VCaP (cell line): Measurements from ENCODE around the gene NUP58.
A peak's percentile ranks its signal among the peaks of the same experiment; 100 is the strongest.
"Not testable (repeated sequence)": the region's sequence is repeated elsewhere in the genome, so short reads cannot be mapped to it uniquely, and the experiment has no call there.

Source experiments
- H3K27ac ChIP-seq: fragments of 450-650 bp; 2 replicates; pipeline ENCODE4 v1.5.1; 2017
- TF ChIP-seq, protein P1 (sequence below): fragments of 450-650 bp; conservative IDR thresholded peaks from 2 replicates; pipeline ENCODE4 v1.5.1; 2017; ENCODE audit warnings: mild to moderate bottlenecking, moderate library complexity

Gene NUP58

DNA sequence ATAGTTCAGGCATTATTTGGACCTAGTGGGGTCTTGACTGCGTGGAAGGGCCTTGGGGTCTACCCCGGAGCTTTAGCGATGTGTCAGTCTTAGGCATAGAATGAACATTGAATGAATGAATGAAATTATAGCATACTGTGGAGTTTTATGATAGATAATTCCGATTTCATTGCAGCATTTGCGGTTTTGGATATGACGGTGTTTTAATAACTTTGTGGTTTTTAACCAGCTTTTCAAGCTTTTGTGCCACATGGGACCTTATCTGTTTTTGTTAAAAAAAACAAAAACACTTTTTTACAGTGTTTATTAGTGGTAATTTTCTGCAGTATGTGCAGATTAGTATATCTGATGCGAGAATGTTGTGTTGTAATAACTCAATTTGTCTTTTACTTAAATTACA is 696 bp downstream of the NUP58 start:
- H3K27ac ChIP-seq, result peak overlapping the region; percentile 88
- TF ChIP-seq, protein P1, sequence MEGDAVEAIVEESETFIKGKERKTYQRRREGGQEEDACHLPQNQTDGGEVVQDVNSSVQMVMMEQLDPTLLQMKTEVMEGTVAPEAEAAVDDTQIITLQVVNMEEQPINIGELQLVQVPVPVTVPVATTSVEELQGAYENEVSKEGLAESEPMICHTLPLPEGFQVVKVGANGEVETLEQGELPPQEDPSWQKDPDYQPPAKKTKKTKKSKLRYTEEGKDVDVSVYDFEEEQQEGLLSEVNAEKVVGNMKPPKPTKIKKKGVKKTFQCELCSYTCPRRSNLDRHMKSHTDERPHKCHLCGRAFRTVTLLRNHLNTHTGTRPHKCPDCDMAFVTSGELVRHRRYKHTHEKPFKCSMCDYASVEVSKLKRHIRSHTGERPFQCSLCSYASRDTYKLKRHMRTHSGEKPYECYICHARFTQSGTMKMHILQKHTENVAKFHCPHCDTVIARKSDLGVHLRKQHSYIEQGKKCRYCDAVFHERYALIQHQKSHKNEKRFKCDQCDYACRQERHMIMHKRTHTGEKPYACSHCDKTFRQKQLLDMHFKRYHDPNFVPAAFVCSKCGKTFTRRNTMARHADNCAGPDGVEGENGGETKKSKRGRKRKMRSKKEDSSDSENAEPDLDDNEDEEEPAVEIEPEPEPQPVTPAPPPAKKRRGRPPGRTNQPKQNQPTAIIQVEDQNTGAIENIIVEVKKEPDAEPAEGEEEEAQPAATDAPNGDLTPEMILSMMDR, result no peak

DNA sequence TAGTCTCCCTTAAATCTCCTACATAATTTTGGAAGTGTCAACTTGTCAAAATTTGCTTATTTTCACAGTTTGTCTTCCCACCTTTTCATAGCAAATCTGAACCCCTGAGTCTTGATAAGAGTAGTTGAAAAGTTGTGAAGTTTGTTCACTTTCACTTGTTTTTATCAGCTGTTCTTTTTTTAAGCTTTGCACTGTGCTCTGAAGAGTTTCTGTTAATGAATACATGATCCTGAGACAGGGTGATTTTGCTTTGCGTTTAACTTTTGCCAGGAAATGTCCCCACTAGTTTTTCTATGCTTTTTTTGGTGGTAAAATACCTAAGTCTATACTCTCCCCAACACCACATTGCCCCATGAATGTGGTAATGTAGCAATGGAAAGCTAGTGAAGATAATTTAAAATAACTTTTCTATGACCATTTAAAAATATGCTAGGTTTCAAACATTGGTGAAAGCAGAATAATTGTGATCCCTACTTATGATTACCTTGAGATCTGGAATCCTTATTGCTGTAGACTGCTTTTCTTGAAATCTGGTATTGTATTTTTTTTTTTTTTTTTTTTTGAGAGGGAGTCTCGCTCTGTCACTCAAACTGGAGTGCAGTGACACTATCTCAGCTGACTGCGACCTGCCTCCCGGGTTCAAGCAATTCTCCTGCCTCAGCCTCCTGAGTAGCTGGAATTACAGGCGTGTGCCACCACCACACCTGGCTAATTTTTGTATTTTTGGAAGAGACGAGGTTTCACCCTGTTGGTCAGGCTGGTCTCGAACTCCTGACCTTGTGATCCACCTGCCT is 5.4 kb downstream of the NUP58 start:
- no peak overlapping the region for H3K27ac ChIP-seq
- TF ChIP-seq, protein P1, result no peak

DNA sequence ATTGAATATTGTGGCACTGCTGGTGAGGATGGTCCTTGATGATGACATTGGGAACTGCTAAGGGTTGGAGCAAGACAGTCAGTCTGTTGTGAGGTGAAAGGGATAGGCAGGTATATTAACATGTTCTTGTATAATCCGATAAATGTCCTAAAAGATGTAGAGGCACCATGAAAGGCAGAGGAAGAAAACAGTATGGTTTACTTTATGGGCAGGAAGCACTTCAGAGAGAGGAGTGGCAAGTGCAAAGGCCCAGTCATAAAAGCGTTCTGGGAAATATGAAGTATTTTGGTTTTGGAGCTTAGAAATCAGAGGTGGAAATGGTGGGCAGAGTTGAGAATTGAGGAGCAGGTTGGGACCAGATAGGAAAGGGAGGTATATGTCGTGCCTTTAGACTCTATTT is 9.5 kb downstream of the NUP58 start:
- TF ChIP-seq, protein P1, result no peak
- H3K27ac ChIP-seq, result no peak overlapping the region

DNA sequence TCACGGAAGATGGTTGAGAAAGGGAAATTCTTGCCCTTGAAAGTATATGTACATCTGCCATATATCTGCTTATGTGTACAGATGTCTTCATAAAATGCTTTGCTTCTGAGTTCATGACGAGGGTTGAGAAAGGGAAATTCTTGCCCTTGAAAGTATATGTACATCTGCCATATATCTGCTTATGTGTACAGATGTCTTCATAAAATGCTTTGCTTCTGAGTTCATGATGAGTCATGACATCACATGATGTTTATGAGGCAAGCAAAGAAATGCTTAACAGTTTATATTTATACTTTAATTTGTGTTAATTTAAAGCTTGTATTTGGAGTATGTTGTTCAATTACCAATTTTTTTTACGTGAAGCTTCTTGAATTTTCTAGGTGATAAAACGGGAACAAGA is 17.5 kb downstream of the NUP58 start:
- H3K27ac ChIP-seq, result not testable (repeated sequence)

DNA sequence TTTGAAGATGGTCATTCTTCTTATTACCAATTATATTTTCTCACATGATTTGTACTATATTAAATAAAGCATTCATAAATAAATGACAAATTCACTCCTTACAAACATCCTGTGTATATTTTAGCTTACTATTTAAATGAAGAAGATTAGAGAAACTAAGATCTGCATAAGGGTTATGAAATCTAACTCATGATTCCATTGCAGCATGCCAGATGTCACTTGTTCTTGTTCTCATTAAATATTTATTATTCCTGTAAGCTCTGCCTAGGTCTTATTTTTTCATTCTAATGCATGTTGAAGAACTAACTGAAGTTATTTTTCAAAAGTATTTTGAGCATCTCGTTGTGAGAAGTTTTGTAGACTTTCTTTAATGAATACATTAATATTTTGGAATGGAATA is 18.3 kb downstream of the NUP58 start:
- TF ChIP-seq, protein P1, result no peak
- no peak overlapping the region for H3K27ac ChIP-seq

DNA sequence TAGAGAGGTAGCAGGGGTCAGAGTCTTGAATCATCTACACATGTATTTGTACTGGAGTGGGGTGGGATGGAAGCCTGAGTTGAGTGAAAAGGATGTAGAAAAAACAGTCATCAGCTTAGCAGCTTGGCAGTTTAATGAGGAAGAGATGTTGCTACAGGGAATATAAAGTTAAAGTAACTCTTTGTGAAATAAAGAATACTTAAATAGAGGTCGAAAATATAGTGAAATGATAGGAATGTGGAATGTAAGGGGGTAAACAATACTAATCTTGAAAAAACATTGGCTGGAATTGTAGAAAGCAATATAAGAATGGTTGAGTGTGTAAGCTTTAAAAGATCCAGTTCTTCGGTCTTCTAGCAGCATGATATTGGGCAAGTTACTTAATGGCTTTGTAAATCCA is 22.7 kb downstream of the NUP58 start:
- TF ChIP-seq, protein P1, result no peak
- H3K27ac ChIP-seq, result no peak overlapping the region

DNA sequence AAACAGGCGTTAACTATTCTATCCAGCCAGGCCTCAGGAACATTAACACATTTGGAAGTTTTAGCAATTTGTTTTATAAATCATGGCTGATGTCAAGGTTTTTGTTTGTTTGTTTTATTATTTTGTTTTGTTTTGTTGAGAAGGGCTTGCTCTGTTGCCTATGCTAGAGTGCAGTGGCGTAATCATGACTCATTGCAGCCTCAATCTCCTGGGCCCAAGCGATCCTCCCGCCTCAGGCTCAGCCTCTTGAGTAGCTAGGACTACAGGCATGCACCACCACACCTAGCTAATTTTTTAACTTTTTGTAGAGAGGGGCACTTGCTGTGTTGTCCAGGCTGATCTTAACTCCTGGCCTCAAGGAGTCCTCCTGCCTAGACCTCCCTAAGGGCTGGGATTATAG is 28.3 kb downstream of the NUP58 start:
- TF ChIP-seq, protein P1, result no peak
- H3K27ac ChIP-seq, result no peak overlapping the region

DNA sequence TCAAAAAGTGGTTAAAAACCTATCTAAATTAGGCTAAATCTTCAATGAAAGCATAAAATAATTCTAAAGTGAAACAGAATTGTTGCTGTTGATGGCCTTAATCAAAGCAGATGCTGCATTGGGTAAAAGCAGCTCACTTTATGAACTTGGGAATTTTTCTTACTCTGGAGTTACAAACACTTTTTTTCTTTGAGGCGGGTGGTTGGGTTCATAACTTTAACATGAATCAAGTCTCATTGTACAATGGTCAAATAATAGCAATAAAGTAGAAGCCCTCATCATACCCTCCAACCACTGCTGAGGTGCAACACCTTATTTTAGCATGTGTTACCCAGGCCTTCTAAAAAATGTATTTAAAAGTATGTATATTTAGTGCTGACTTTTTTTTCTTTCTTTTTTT is 29.1 kb downstream of the NUP58 start:
- H3K27ac ChIP-seq, result no peak overlapping the region
- TF ChIP-seq, protein P1, result no peak
